Measurements from ENCODE around the gene LRRC4B.
"Not testable (repeated sequence)": the region's sequence is repeated elsewhere in the genome, so short reads cannot be mapped to it uniquely, and the experiment has no call there.

Gene LRRC4B

GRCh38 chr19:50482271-50482855, 85.9 kb downstream of the LRRC4B start:
- no peak for DNase-seq

GRCh38 chr19:50481351-50482149, 86.7 kb downstream of the LRRC4B start:
- no peak for DNase-seq

GRCh38 chr19:50480281-50481111, 87.7 kb downstream of the LRRC4B start:
- no peak for DNase-seq

GRCh38 chr19:50479761-50480251, 88.4 kb downstream of the LRRC4B start:
- no peak for DNase-seq

GRCh38 chr19:50478901-50479715, 89.1 kb downstream of the LRRC4B start:
- no peak for DNase-seq

GRCh38 chr19:50477751-50478515, 90.3 kb downstream of the LRRC4B start:
- no peak for DNase-seq

GRCh38 chr19:50476907-50477238, 91.4 kb downstream of the LRRC4B start:
- DNase-seq: no peak

- DNase-seq: peak; percentile 88
Observed at GRCh38 chr19:50476224-50476906, 91.9 kb downstream of the LRRC4B start, which contains the start of the genes EMC10 and GARIN5A. Gene EMC10, plus strand, starts transcription at chr19:50476507. Its CDS starts 38 bp downstream, at chr19:50476545. Gene GARIN5A, minus strand, starts transcription at chr19:50476848. Its CDS starts 460 bp downstream, at chr19:50476388.

GRCh38 chr19:50475736-50476223, 92.5 kb downstream of the LRRC4B start:
- no peak for DNase-seq

GRCh38 chr19:50475101-50475568, 93.1 kb downstream of the LRRC4B start:
- no peak for DNase-seq

GRCh38 chr19:50473336-50473735, 94.9 kb downstream of the LRRC4B start:
- not testable (repeated sequence) for DNase-seq

- DNase-seq: no peak
Observed at GRCh38 chr19:50468818-50469217, 99.4 kb downstream of the LRRC4B start.

GRCh38 chr19:50467566-50467965, 100.7 kb downstream of the LRRC4B start:
- DNase-seq: no peak

Data from NCI-H1105 (cell line).